HG02642 (cell line): ENCODE data around the gene RAB30.
"Not testable (repeated sequence)": the region's sequence is repeated elsewhere in the genome, so short reads cannot be mapped to it uniquely, and the experiment has no call there.

Experiments used
- ATAC-seq: cut with Tn5 transposase; IDR thresholded peaks from one replicate; pipeline ENCODE4 v1.9.1; 2021; ENCODE audit warnings: mild to moderate bottlenecking; ENCODE audit not compliant: unreplicated experiment, poor library complexity

Gene RAB30

GRCh38 chr11:83019888-83020579, 51.7 kb downstream of the RAB30 start:
- ATAC-seq, result no peak

GRCh38 chr11:83014951-83015350, 56.7 kb downstream of the RAB30 start:
- no peak for ATAC-seq

- no peak for ATAC-seq
Measured at GRCh38 chr11:83012168-83013067, 59.3 kb downstream of the RAB30 start.

GRCh38 chr11:83011333-83012167, 60.1 kb downstream of the RAB30 start:
- no peak for ATAC-seq

- ATAC-seq, result no peak
Measured at GRCh38 chr11:83009999-83010398, 61.7 kb downstream of the RAB30 start.

- ATAC-seq, result not testable (repeated sequence)
Measured at GRCh38 chr11:83009136-83009535, 62.6 kb downstream of the RAB30 start.

- ATAC-seq, result no peak
Measured at GRCh38 chr11:83008581-83008923, 63.1 kb downstream of the RAB30 start.

- peak; percentile 55 for ATAC-seq
Measured at GRCh38 chr11:83007909-83008580, 63.7 kb downstream of the RAB30 start.

GRCh38 chr11:83007477-83007876, 64.2 kb downstream of the RAB30 start:
- no peak for ATAC-seq

- ATAC-seq, result peak; percentile 65
Measured at GRCh38 chr11:83006877-83007330, 64.8 kb downstream of the RAB30 start.

GRCh38 chr11:83004746-83005556, 66.7 kb downstream of the RAB30 start:
- ATAC-seq, result no peak

- ATAC-seq, result no peak
Measured at GRCh38 chr11:83002522-83002921, 69.2 kb downstream of the RAB30 start.

GRCh38 chr11:83002053-83002452, 69.6 kb downstream of the RAB30 start:
- no peak for ATAC-seq

- no peak for ATAC-seq
Measured at GRCh38 chr11:83000381-83000780, 71.3 kb downstream of the RAB30 start.

- ATAC-seq, result no peak
Measured at GRCh38 chr11:82999232-82999631, 72.5 kb downstream of the RAB30 start.

GRCh38 chr11:82998697-82999096, 73.0 kb downstream of the RAB30 start:
- no peak for ATAC-seq

GRCh38 chr11:82996966-82997606, 74.6 kb downstream of the RAB30 start:
- ATAC-seq, result peak; percentile 93

GRCh38 chr11:82995754-82996398, 75.8 kb downstream of the RAB30 start:
- peak; percentile 50 for ATAC-seq
